IMR-90 (cell line): ENCODE results near the gene RPL36A. TPM values are rescaled to one million over a fixed set of nuclear protein-coding genes. Genes with fewer than 3 reads are reported as not detected.

Source experiments
- ATAC-seq: fragments of 200-7000 bp; cut with Tn5 transposase; 2 replicates; pipeline ENCODE4 v1.9.1; 2020; ENCODE audit warnings: low read depth, mild to moderate bottlenecking, moderate library complexity
- Bru-seq: library from RNA; stranded (reverse); fragments of 400-500 nt; gene quantifications from one replicate; lab custom pipeline; 2021; lab: Mats Ljungman, UMichigan
- BruChase-seq, 2 experiments: library from RNA; stranded (reverse); fragments of 400-500 nt; gene quantifications; one replicate each; lab custom pipeline; 2021; lab: Mats Ljungman, UMichigan
- BruUV-seq: library from RNA; stranded (reverse); fragments of 400-500 nt; replicated peaks from 2 replicates; lab custom pipeline; 2021; lab: Mats Ljungman, UMichigan
- CTCF ChIA-PET: fragments of 300-600 bp; formaldehyde crosslinking; extraction: SDS; loops from one replicate; lab custom pipeline; 2021; ENCODE audit warnings: antibody characterized with exemption; lab: Yijun Ruan, JAX
- POLR2A ChIA-PET: fragments of 300-600 bp; sonication (Branson Sonifier 250); formaldehyde crosslinking; loops from one replicate; lab custom pipeline; 2022; ENCODE audit warnings: antibody characterized with exemption; ENCODE audit not compliant: unreplicated experiment; lab: Charles Lee
- DNase-seq: peaks from one replicate; pipeline ENCODE4 v3.0.0; 2013
- H2AFZ ChIP-seq: replicated peaks from 2 replicates; pipeline ENCODE3; 2013; ENCODE audit warnings: low read length, mild to moderate bottlenecking; ENCODE audit not compliant: poor library complexity
- H2AK5ac ChIP-seq: 2 replicates; pipeline ENCODE4 v1.6.1; 2013; ENCODE audit warnings: low read depth, low read length, inconsistent platforms
- H2AK9ac ChIP-seq: replicated peaks from 2 replicates; pipeline ENCODE3; 2013; ENCODE audit warnings: mild to moderate bottlenecking, low read depth, low read length, moderate library complexity; ENCODE audit not compliant: poor library complexity
- H2BK120ac ChIP-seq: 2 replicates; pipeline ENCODE4 v1.6.1; 2013; ENCODE audit warnings: low read depth, low read length, inconsistent platforms
- H2BK15ac ChIP-seq: 3 replicates; pipeline ENCODE4 v1.6.1; 2013; ENCODE audit warnings: low read depth, low read length, inconsistent platforms
- H2BK20ac ChIP-seq: 2 replicates; pipeline ENCODE4 v1.6.1; 2013; ENCODE audit warnings: low read depth, mild to moderate bottlenecking, inconsistent platforms, low read length, moderate library complexity
- H2BK5ac ChIP-seq: 2 replicates; pipeline ENCODE4 v1.6.1; 2013; ENCODE audit warnings: mild to moderate bottlenecking, low read depth, low read length, inconsistent platforms; ENCODE audit not compliant: poor library complexity, severe bottlenecking
- H3K14ac ChIP-seq: replicated peaks from 2 replicates; pipeline ENCODE4 v1.6.1; 2013; ENCODE audit warnings: low read depth, low read length, inconsistent platforms
- H3K18ac ChIP-seq: 2 replicates; pipeline ENCODE4 v1.6.1; 2013; ENCODE audit warnings: low read depth, low read length, control low read depth
- H3K23ac ChIP-seq: 2 replicates; pipeline ENCODE4 v1.6.1; 2013; ENCODE audit warnings: low read depth, low read length, inconsistent platforms
- H3K27ac ChIP-seq: 2 replicates; pipeline ENCODE4 v1.5.1; 2013; ENCODE audit warnings: mild to moderate bottlenecking, control low read depth, low read length; ENCODE audit not compliant: insufficient read depth
- H3K27me3 ChIP-seq: 2 replicates; pipeline ENCODE4 v1.6.1; 2013; ENCODE audit warnings: low read length; ENCODE audit not compliant: control insufficient read depth, insufficient read depth
- H3K36me3 ChIP-seq: 2 replicates; pipeline ENCODE4 v1.6.1; 2013; ENCODE audit warnings: low read length, mixed read lengths; ENCODE audit not compliant: control insufficient read depth, insufficient read depth
- H3K4ac ChIP-seq: 2 replicates; pipeline ENCODE4 v1.6.1; 2013; ENCODE audit warnings: low read depth, low read length, inconsistent platforms
- H3K4me1 ChIP-seq: 2 replicates; pipeline ENCODE4 v1.6.1; 2013; ENCODE audit warnings: low read length, mixed read lengths; ENCODE audit not compliant: control insufficient read depth, insufficient read depth
- H3K4me2 ChIP-seq: 2 replicates; pipeline ENCODE4 v1.6.1; 2013; ENCODE audit warnings: low read depth, mild to moderate bottlenecking, control low read depth, low read length, moderate library complexity
- H3K4me3 ChIP-seq: 2 replicates; pipeline ENCODE4 v1.5.1; 2013; ENCODE audit warnings: low read depth, mild to moderate bottlenecking, control low read depth, low read length, moderate library complexity; ENCODE audit not compliant: insufficient read depth
- H3K56ac ChIP-seq: 2 replicates; pipeline ENCODE4 v1.6.1; 2013; ENCODE audit warnings: low read length, inconsistent platforms; ENCODE audit not compliant: insufficient read depth; ENCODE audit errors: extremely low read depth
- H3K79me1 ChIP-seq, 2 experiments: 2 replicates each; pipeline ENCODE4 v1.6.1; 2013; ENCODE audit warnings: low read length in 2 of 2, inconsistent platforms in 1 of 2, low read depth in 1 of 2
- H3K9ac ChIP-seq: 2 replicates; pipeline ENCODE4 v1.6.1; 2013; ENCODE audit warnings: low read depth, low read length, control low read depth
- H3K9me1 ChIP-seq: 2 replicates; pipeline ENCODE4 v1.6.1; 2013; ENCODE audit warnings: low read length, inconsistent platforms; ENCODE audit not compliant: insufficient read depth
- H3K9me3 ChIP-seq: 2 replicates; pipeline ENCODE4 v1.6.1; 2013; ENCODE audit warnings: low read length; ENCODE audit not compliant: control insufficient read depth, insufficient read depth
- H4K20me1 ChIP-seq: 2 replicates; pipeline ENCODE4 v1.6.1; 2013; ENCODE audit warnings: low read length, inconsistent platforms; ENCODE audit not compliant: insufficient read depth
- H4K5ac ChIP-seq: 2 replicates; pipeline ENCODE4 v1.6.1; 2013; ENCODE audit warnings: mild to moderate bottlenecking, low read depth, low read length, control low read depth
- H4K8ac ChIP-seq, 2 experiments: 2 replicates each; pipeline ENCODE4 v1.6.1; 2013; ENCODE audit warnings: low read depth in 2 of 2, low read length in 2 of 2, control low read depth in 1 of 2, inconsistent platforms in 1 of 2
- H4K91ac ChIP-seq: 2 replicates; pipeline ENCODE4 v1.6.1; 2013; ENCODE audit warnings: low read depth, low read length, inconsistent platforms; ENCODE audit not compliant: insufficient read depth
- CEBPB ChIP-seq: IDR thresholded peaks from 2 replicates; pipeline ENCODE4 v1.6.1; 2012; ENCODE audit warnings: low read depth, low read length, improper control_type of control experiment
- CHD1 ChIP-seq: IDR thresholded peaks from 2 replicates; pipeline ENCODE4 v1.6.1; 2012; ENCODE audit warnings: low read depth, low read length, improper control_type of control experiment
- CTCF ChIP-seq: conservative IDR thresholded peaks from 2 replicates; pipeline ENCODE4 v1.5.1; 2012; ENCODE audit warnings: mild to moderate bottlenecking, low read depth, low read length, improper control_type of control experiment
- FOS ChIP-seq: fragments of 150-350 bp; IDR thresholded peaks from 2 replicates; pipeline ENCODE4 v1.6.1; 2016; ENCODE audit warnings: low read depth, low read length
- MAZ ChIP-seq: IDR thresholded peaks from 2 replicates; pipeline ENCODE4 v1.6.1; 2012; ENCODE audit warnings: low read depth, mild to moderate bottlenecking, low read length, improper control_type of control experiment, moderate library complexity, borderline replicate concordance
- MXI1 ChIP-seq: IDR thresholded peaks from 2 replicates; pipeline ENCODE4 v1.6.1; 2012; ENCODE audit warnings: low read depth, mild to moderate bottlenecking, low read length, moderate library complexity, borderline replicate concordance
- NFE2L2 ChIP-seq: fragments of 150-350 bp; IDR thresholded peaks from 2 replicates; pipeline ENCODE4 v1.6.1; 2016; ENCODE audit warnings: low read depth, mild to moderate bottlenecking, low read length
- POLR2A ChIP-seq: IDR thresholded peaks from 2 replicates; pipeline ENCODE4 v1.6.1; 2012; ENCODE audit warnings: mild to moderate bottlenecking, low read depth, low read length
- SMC3 ChIP-seq: fragments of 150-350 bp; IDR thresholded peaks from 2 replicates; pipeline ENCODE4 v1.6.1; 2016; ENCODE audit warnings: low read depth, mild to moderate bottlenecking, antibody characterized with exemption, low read length, moderate library complexity
- WGBS, 2 experiments: methylation state at CpG; one replicate each; pipeline versions ENCODE4 v1.1.5 to v1.1.7; 2013; ENCODE audit warnings: missing lambda C conversion rate in 2 of 2; ENCODE audit not compliant: insufficient read length in 1 of 2; ENCODE audit errors: extremely low coverage in 2 of 2; 5-methylcytosine and 5-hydroxymethylcytosine counted together
- dilution Hi-C: fragments of 300-500 bp; cut with HindIII; formaldehyde crosslinking; loops from one replicate; pipeline ENCODE4 v1.14.3; 2018; ENCODE audit warnings: low sequenced_read_pairs; ENCODE audit not compliant: unreplicated experiment
- in situ Hi-C: fragments of 300-500 bp; cut with MboI; formaldehyde crosslinking; loops from 3 replicates; pipeline ENCODE4 v1.14.3; 2019; ENCODE audit warnings: low sequenced_read_pairs, inconsistent platforms, mixed read lengths
- intact Hi-C: fragments of 100-400 bp; cut with micrococcal nuclease; formaldehyde crosslinking; loops from 2 replicates; pipeline ENCODE4 v1.10.0; 2022
- long read RNA-seq: library from polyadenylated mRNA; unstranded; transcript quantifications from one replicate; pipeline ENCODE4 v2.0.0, GENCODE V29; 2021; ENCODE audit not compliant: unreplicated experiment
- polyA plus RNA-seq, 3 experiments: library from polyadenylated mRNA; depleted of rRNA; stranded (reverse); fragments of >200 nt; gene quantifications; 2 replicates each; pipeline ENCODE4 v1.2.3, GENCODE V29; 2012; ENCODE audit warnings: low replicate concordance in 1 of 3
- total RNA-seq: library from RNA; depleted of rRNA; stranded (reverse); fragments of >200 nt; gene quantifications from 2 replicates; pipeline ENCODE4 v1.2.3, GENCODE V29; 2012; rRNA removed

RPL36A gene
- total RNA-seq (677 and 1,679 TPM in 2 replicates), polyA plus RNA-seq (2012; rRNA removed) (1,999 and 2,412 TPM in 2 replicates), Bru-seq, nascent RNA (percentile 87 among the genes with signal in this experiment), BruChase-seq, experiment 1, labeled RNA remaining after a 6-hour chase (percentile 63 among the genes with signal in this experiment), BruChase-seq, experiment 2, labeled RNA remaining after a 2-hour chase (percentile 60 among the genes with signal in this experiment)
- polyA plus RNA-seq (2012; cell fraction: cytosol; rRNA removed) = 794 and 2,086 TPM in 2 replicates
- 62.2 and 963 TPM in 2 replicates for polyA plus RNA-seq (2012; cell fraction: nucleus; rRNA removed; ENCODE audit: low replicate concordance)
- long read RNA-seq, transcript RPL36A-207 (2 exons, 373 nt) = minor isoform, 8 of 119 reads
- long read RNA-seq, transcript RPL36A-203 (5 exons, 910 nt) = major isoform, 101 of 119 reads
- long read RNA-seq, partial matches to known transcripts = 4 of 119 reads
- long read RNA-seq, other reads (novel, unspliced or antisense) = 2 of 119 reads

- H3K4me3 ChIP-seq = peak within 1 kb of the TSS; percentile 74
- peaks cover 9% of the 10 kb centered on the region; the same call in 1 of the 2 replicates for H3K27me3 ChIP-seq
- H2AFZ ChIP-seq = peak within 1 kb of the TSS; percentile 85
- in situ Hi-C loops (no loop called here), dilution Hi-C loops (no loop called here), intact Hi-C loops (loop anchor here (1.0 kb wide), 1 partner anchor 42 kb away; no protein-coding TSS in a partner anchor)
- ChIA-PET CTCF (interaction anchor here (0.7 to 1.2 kb wide), 3 partner anchors 12 to 69 kb away, joined by 3 read pairs; no protein-coding TSS in a partner anchor), POLR2A (interaction anchor here (0.5 kb wide), 1 partner anchor 116 kb away, joined by 3 read pairs; no protein-coding TSS in a partner anchor)
- H3K4ac ChIP-seq = peak within 1 kb of the TSS; percentile 91
- peak within 1 kb of the TSS; percentile 91 for H3K9ac ChIP-seq
- peaks cover 4% of the 10 kb centered on the region for H3K9me1 ChIP-seq
- H4K91ac ChIP-seq = peak within 1 kb of the TSS; percentile 89
- peak within 1 kb of the TSS; percentile 84 for H2AK9ac ChIP-seq
- peaks cover 9% of the 10 kb centered on the region; the same call in 1 of the 2 replicates for H3K36me3 ChIP-seq
- H3K18ac ChIP-seq = peak within 1 kb of the TSS; percentile 39
- H4K8ac ChIP-seq = peak within 1 kb of the TSS; percentile 88 to 96
- peak within 1 kb of the TSS; percentile 96 for H3K14ac ChIP-seq
- H3K9me3 ChIP-seq = no peaks in the 10 kb centered on the region
- no peak within 1 kb of the TSS for H2BK20ac ChIP-seq
- BruUV-seq = TSS peak; percentile 70
- H3K23ac ChIP-seq = peak within 1 kb of the TSS; percentile 91
- peaks cover 13% of the 10 kb centered on the region; the same call in 1 of the 2 replicates for H4K20me1 ChIP-seq
- peaks cover 0 to 16% of the 10 kb centered on the region in 2 experiments; a peak in 2 of 4 replicates for H3K79me1 ChIP-seq
- peak; percentile 98 for TF ChIP-seq POLR2A
- TF ChIP-seq NFE2L2 = no peak
- TF ChIP-seq CTCF = peak; percentile 74
- TF ChIP-seq SMC3 = peak; percentile 16; the same call in 1 of the 2 replicates
- no peak for TF ChIP-seq CEBPB
- TF ChIP-seq CHD1 = no peak
- no peak for TF ChIP-seq FOS
- TF ChIP-seq MAZ = no peak; the same call in 1 of the 2 replicates
- TF ChIP-seq MXI1 = peak; percentile 66; the same call in 1 of the 2 replicates
- H2BK120ac ChIP-seq = peak within 1 kb of the TSS; percentile 41
- peak within 1 kb of the TSS; percentile 18; the same call in 1 of the 3 replicates for H2BK15ac ChIP-seq
- no peaks in the 10 kb centered on the region for H3K4me1 ChIP-seq
- H4K5ac ChIP-seq = peak within 1 kb of the TSS; percentile 91
- H2AK5ac ChIP-seq = peak within 1 kb of the TSS; percentile 95
- peak within 1 kb of the TSS; percentile 66 for H3K56ac ChIP-seq
- peak within 1 kb of the TSS; percentile 96 for H3K4me2 ChIP-seq
- peak; percentile 89 for DNase-seq
- peak within 1 kb of the TSS; percentile 61 for H3K27ac ChIP-seq
- 46% methylated on average over 18 of the region's 47 CpGs; no CpG with 5 or more reads in 1 of the 2 experiments for WGBS, 2 experiments
- peak within 1 kb of the TSS; percentile 49 for H2BK5ac ChIP-seq
- peak; percentile 99 for ATAC-seq
Measured at GRCh38 chrX:101390664-101391525, at the start of gene RPL36A. TSS of gene RPL36A (plus strand) at chrX:101391011. CDS start at chrX:101391044, 33 bp downstream.
